ENCODE results near the gene PTPRN2. TPM values are rescaled to one million over a fixed set of nuclear protein-coding genes. Genes with fewer than 3 reads are reported as not detected.

Gene PTPRN2
- total RNA-seq, 5 donors from 2014 or later (not counting 1 experiment from before 2014, with no cell fraction given): 0.60 to 1.7 (median 0.82) TPM

DNA sequence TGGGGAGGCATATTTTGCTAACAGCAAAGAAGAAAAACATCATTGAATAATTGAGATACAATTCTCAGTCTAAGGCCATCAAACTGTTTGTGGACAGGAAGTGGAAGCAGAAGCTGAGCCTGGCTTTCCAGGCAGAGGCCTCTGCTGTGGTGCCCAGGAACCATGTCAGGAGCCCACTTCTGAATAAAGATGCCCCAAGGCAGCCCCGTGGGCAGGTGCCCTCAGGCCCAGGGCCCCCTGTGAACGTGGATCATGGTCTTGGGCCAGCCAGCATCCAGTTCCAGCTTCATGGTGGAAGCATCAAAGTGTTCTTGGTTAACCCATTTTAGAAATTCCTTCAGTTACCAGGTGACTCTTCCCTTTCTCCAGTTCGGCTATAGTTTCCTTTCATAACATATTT lies 346.8 kb downstream of the PTPRN2 start:
- ATAC-seq (replicated peaks in 1 of 4): no peak
- CTCF ChIA-PET: no interaction called here
- H3K36me3 Mint-ChIP-seq: no peaks in the 10 kb centered on the region
- 60% methylated on average over 2 of the region's 3 CpGs for WGBS (ENCODE audit: insufficient coverage)
- no peak overlapping the region for H3K4me3 Mint-ChIP-seq
- H3K9me3 ChIP-seq: peaks cover 2% of the 10 kb centered on the region
- H3K4me1 Mint-ChIP-seq: no peaks in the 10 kb centered on the region
- no peaks in the 10 kb centered on the region for H3K4me1 ChIP-seq (ENCODE audit: control insufficient read depth in 1 of 2, extremely low read depth in 1 of 2, insufficient read depth in 2 of 2, low read length in 2 of 2)
- POLR2A ChIA-PET: no interaction called here
- no peaks in the 10 kb centered on the region for H3K27me3 ChIP-seq (replicated peaks in 1 of 2; ENCODE audit: control insufficient read depth in 2 of 2, extremely low read depth in 1 of 2, insufficient read depth in 2 of 2, low read length in 1 of 2)
- no peak overlapping the region for H3K27ac ChIP-seq (ENCODE audit: low read length)
- no peak overlapping the region for H3K27ac Mint-ChIP-seq
- no peaks in the 10 kb centered on the region for H3K36me3 ChIP-seq (ENCODE audit: control insufficient read depth in 2 of 2, extremely low read depth in 1 of 2, insufficient read depth in 1 of 2, low read length in 1 of 2)
- DNase-seq: no peak
- no peak overlapping the region for H3K4me3 ChIP-seq (ENCODE audit: control insufficient read depth in 1 of 2, extremely low read depth in 1 of 2, low read length in 1 of 2)
- peaks cover 0 to 7% of the 10 kb centered on the region in 2 donors for H3K27me3 Mint-ChIP-seq
- peaks cover 0 to 3% (median 0%) of the 10 kb centered on the region in 3 donors for H3K9me3 Mint-ChIP-seq

DNA sequence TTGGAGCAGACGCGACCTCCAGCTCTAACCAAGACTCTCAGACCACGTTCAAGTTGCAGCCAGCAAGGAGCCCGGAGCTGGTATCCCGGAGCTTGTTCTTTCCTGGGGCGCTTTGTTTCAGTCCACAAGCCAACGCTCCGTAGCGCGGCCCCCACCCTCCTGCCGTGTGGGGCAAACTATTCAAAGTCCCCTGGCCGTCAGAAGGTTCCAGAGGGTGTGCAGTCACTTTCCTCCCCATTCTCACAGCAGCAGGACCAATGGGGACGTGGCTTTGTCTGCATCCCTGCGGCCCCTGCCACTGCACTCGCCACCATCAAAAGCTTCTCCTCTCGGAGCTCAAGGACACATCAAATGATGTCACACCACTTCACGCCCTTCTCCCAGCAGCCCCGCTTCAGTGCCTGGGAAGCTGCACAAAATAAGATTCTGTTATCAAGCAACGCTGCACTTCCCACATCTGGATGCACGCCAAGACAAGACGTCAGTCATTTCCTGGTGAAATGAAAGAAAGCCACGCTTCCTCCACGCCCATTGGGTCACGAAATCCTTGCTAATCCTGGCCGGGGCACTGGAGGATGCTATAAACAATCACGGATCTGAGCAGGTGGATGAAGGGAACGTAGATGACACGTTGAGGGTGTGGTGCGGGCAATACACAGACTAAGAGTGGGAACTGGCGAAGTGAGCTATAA lies 348.2 kb downstream of the PTPRN2 start:
- H3K36me3 Mint-ChIP-seq: no peaks in the 10 kb centered on the region
- Histone ChIP-seq H3K27ac (ENCODE audit: low read length) (no peak overlapping the region), H3K4me3 (ENCODE audit: control insufficient read depth in 1 of 2, extremely low read depth in 1 of 2, low read length in 1 of 2) (no peak overlapping the region), H3K4me1 (ENCODE audit: control insufficient read depth in 1 of 2, extremely low read depth in 1 of 2, insufficient read depth in 2 of 2, low read length in 2 of 2) (no peaks in the 10 kb centered on the region), H3K36me3 (ENCODE audit: control insufficient read depth in 2 of 2, extremely low read depth in 1 of 2, insufficient read depth in 1 of 2, low read length in 1 of 2) (no peaks in the 10 kb centered on the region), H3K9me3 (peaks cover 1% of the 10 kb centered on the region), H3K27me3 (replicated peaks in 1 of 2; ENCODE audit: control insufficient read depth in 2 of 2, extremely low read depth in 1 of 2, insufficient read depth in 2 of 2, low read length in 1 of 2) (no peaks in the 10 kb centered on the region)
- H3K27me3 Mint-ChIP-seq: peaks cover 0 to 7% of the 10 kb centered on the region in 2 donors
- 75% methylated on average over 24 of the region's 30 CpGs for WGBS (ENCODE audit: insufficient coverage)
- no peak for ATAC-seq (replicated peaks in 1 of 4)
- CTCF ChIA-PET: no interaction called here
- no peak overlapping the region for H3K27ac Mint-ChIP-seq
- peaks cover 0 to 9% (median 6%) of the 10 kb centered on the region in 3 donors for H3K9me3 Mint-ChIP-seq
- DNase-seq: no peak
- POLR2A ChIA-PET: no interaction called here
- H3K4me3 Mint-ChIP-seq: no peak overlapping the region
- no peaks in the 10 kb centered on the region for H3K4me1 Mint-ChIP-seq

DNA sequence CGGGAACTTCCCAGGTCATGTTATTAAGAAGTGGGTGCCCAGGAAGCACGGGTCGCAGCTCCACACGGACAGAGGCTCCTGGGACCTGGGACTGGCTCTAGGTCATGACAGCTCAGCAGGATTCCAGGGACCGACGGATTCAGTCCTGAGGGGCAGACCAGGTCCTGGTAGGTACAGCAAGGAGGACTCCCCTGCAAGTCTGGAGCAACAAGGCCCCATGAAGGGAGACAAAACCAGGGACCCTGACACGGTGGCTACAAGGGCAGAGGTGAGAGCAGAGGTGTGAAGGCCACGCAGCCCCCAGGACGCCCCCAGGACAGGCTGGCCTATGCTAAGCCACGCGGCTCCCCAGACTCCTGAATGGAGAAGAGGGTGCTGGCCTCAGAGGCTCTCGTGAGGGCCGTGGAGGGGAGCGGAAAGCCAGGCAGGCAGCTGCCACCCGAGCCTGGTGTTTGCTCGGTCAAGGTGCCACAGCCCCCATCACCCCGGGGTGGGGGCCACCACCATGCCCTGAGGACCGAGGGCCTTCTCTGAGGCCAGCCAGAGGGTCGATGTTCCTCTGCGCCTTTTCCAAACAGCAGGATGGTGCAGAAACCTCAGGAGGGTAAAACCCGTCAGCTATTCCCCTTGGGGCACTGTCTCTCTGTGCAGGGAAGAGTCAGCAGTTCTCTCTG lies 348.9 kb downstream of the PTPRN2 start:
- Histone ChIP-seq H3K36me3 (ENCODE audit: control insufficient read depth in 2 of 2, extremely low read depth in 1 of 2, insufficient read depth in 1 of 2, low read length in 1 of 2) (no peaks in the 10 kb centered on the region), H3K27me3 (replicated peaks in 1 of 2; ENCODE audit: control insufficient read depth in 2 of 2, extremely low read depth in 1 of 2, insufficient read depth in 2 of 2, low read length in 1 of 2) (no peaks in the 10 kb centered on the region), H3K27ac (ENCODE audit: low read length) (no peak overlapping the region), H3K4me3 (ENCODE audit: control insufficient read depth in 1 of 2, extremely low read depth in 1 of 2, low read length in 1 of 2) (no peak overlapping the region), H3K4me1 (ENCODE audit: control insufficient read depth in 1 of 2, extremely low read depth in 1 of 2, insufficient read depth in 2 of 2, low read length in 2 of 2) (no peaks in the 10 kb centered on the region), H3K9me3 (no peaks in the 10 kb centered on the region)
- no peaks in the 10 kb centered on the region for H3K4me1 Mint-ChIP-seq
- POLR2A ChIA-PET: no interaction called here
- DNase-seq (no peak), ATAC-seq (replicated peaks in 1 of 4) (no peak)
- peaks cover 3 to 13% (median 9%) of the 10 kb centered on the region in 3 donors for H3K9me3 Mint-ChIP-seq
- 86% methylated on average over 21 of the region's 21 CpGs for WGBS (ENCODE audit: insufficient coverage)
- peaks cover 0 to 7% of the 10 kb centered on the region in 2 donors for H3K27me3 Mint-ChIP-seq
- CTCF ChIA-PET: no interaction called here
- no peaks in the 10 kb centered on the region for H3K36me3 Mint-ChIP-seq
- H3K27ac Mint-ChIP-seq: no peak overlapping the region
- H3K4me3 Mint-ChIP-seq: no peak overlapping the region

DNA sequence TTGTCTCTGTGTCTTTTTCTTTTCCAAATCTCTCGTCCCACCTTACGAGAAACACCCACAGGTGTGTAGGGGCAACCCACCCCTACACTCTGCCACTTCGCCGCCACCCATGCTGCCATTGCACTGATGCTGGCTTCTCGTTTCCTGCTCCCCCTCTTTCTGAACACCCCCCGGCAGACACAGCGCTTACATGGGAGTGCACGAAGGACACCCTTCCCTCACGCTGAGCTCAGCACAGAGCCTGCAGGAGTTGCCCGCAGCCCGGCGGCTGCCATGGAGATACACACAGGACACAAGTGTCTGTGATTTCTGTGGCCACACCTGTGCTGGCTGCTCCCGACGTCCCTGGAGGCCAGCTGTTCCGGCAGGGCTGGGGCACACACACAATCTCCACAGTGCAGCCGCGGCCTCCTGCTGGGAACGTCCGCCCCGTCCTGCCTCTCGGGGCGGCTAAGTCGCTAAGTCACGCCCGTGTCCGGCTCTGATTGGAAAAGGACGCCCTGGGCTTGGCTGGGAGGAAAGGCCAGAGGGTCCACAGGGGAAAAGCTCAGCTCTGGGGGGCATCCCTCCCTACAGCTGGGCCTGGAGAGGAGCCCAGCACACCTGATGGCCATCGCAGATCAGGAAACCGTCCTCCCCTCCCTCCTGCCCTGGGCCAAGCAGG lies 349.8 kb downstream of the PTPRN2 start:
- no peaks in the 10 kb centered on the region for H3K9me3 ChIP-seq
- DNase-seq: no peak
- POLR2A ChIA-PET: no interaction called here
- H3K4me3 ChIP-seq (ENCODE audit: control insufficient read depth in 1 of 2, extremely low read depth in 1 of 2, low read length in 1 of 2): no peak overlapping the region
- no peak overlapping the region for H3K4me3 Mint-ChIP-seq
- H3K4me1 ChIP-seq (ENCODE audit: control insufficient read depth in 1 of 2, extremely low read depth in 1 of 2, insufficient read depth in 2 of 2, low read length in 2 of 2): no peaks in the 10 kb centered on the region
- WGBS (ENCODE audit: insufficient coverage): 88% methylated on average over 27 of the region's 29 CpGs
- no peaks in the 10 kb centered on the region for H3K36me3 ChIP-seq (ENCODE audit: control insufficient read depth in 2 of 2, extremely low read depth in 1 of 2, insufficient read depth in 1 of 2, low read length in 1 of 2)
- peaks cover 3 to 15% (median 6%) of the 10 kb centered on the region in 3 donors for H3K9me3 Mint-ChIP-seq
- H3K36me3 Mint-ChIP-seq: no peaks in the 10 kb centered on the region
- H3K27me3 Mint-ChIP-seq: peaks cover 0 to 7% of the 10 kb centered on the region in 2 donors
- no peaks in the 10 kb centered on the region for H3K4me1 Mint-ChIP-seq
- H3K27ac ChIP-seq (ENCODE audit: low read length): no peak overlapping the region
- ATAC-seq (replicated peaks in 1 of 4): no peak
- no peak overlapping the region for H3K27ac Mint-ChIP-seq
- CTCF ChIA-PET: no interaction called here
- no peaks in the 10 kb centered on the region for H3K27me3 ChIP-seq (replicated peaks in 1 of 2; ENCODE audit: control insufficient read depth in 2 of 2, extremely low read depth in 1 of 2, insufficient read depth in 2 of 2, low read length in 1 of 2)

DNA sequence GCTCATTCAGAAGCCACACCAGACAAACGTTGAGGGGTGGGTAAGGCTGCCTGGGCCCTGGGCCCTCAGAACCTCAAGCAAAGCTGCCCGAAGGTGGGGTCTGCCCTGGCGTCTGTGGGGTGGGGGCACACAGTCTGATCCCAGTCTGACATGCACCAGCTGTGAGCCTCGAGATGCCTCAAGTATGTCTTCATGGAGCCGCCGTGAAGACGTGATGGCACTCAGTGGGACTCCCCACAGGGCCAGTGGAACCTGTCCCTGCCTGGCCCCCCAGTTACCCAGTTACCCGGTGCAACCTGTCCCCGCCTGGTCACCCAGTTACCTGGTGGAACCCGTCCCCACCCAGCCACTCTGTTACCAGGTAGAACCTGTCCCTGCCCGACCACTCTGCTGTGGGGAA lies 351.2 kb downstream of the PTPRN2 start:
- Mint-ChIP-seq H3K27ac (no peak overlapping the region), H3K36me3 (no peaks in the 10 kb centered on the region), H3K27me3 (peaks cover 0 to 9% of the 10 kb centered on the region in 2 donors), H3K4me3 (no peak overlapping the region), H3K9me3 (peaks cover 5 to 21% (median 12%) of the 10 kb centered on the region in 3 donors), H3K4me1 (no peaks in the 10 kb centered on the region)
- WGBS (ENCODE audit: insufficient coverage): 85% methylated on average over 7 of the region's 11 CpGs
- Histone ChIP-seq H3K9me3 (no peaks in the 10 kb centered on the region), H3K4me3 (ENCODE audit: control insufficient read depth in 1 of 2, extremely low read depth in 1 of 2, low read length in 1 of 2) (no peak overlapping the region), H3K27ac (ENCODE audit: low read length) (no peak overlapping the region), H3K4me1 (ENCODE audit: control insufficient read depth in 1 of 2, extremely low read depth in 1 of 2, insufficient read depth in 2 of 2, low read length in 2 of 2) (no peaks in the 10 kb centered on the region), H3K36me3 (ENCODE audit: control insufficient read depth in 2 of 2, extremely low read depth in 1 of 2, insufficient read depth in 1 of 2, low read length in 1 of 2) (no peaks in the 10 kb centered on the region), H3K27me3 (replicated peaks in 1 of 2; ENCODE audit: control insufficient read depth in 2 of 2, extremely low read depth in 1 of 2, insufficient read depth in 2 of 2, low read length in 1 of 2) (no peaks in the 10 kb centered on the region)
- ChIA-PET POLR2A (no interaction called here), CTCF (no interaction called here)
- no peak for ATAC-seq (replicated peaks in 1 of 4)
- DNase-seq: no peak

DNA sequence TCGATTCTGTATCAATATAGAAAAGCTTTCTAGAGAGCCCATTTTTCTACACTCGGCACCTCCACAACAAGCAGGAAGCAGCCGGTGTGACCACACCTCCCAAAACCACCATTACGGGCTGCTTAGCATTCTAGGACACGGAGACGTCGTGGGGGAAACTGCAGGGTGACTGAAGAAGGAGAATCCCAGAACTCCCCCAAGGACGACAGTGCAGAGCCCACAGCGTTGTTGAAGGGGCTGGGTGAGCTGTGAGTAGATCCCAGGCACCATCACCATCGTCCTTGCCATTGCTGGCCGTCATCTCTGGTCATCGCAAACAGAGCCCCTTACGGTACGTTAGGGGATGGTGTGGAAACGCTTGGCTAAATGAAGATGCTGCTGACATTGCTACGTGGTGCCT lies 351.8 kb downstream of the PTPRN2 start:
- H3K27ac ChIP-seq (ENCODE audit: low read length): no peak overlapping the region
- 86% methylated on average over 3 of the region's 16 CpGs for WGBS (ENCODE audit: insufficient coverage)
- H3K9me3 ChIP-seq: no peaks in the 10 kb centered on the region
- ChIA-PET CTCF (no interaction called here), POLR2A (no interaction called here)
- DNase-seq: no peak
- Mint-ChIP-seq H3K36me3 (no peaks in the 10 kb centered on the region), H3K27ac (no peak overlapping the region), H3K9me3 (peaks cover 5 to 21% (median 13%) of the 10 kb centered on the region in 3 donors), H3K27me3 (peaks cover 0 to 9% of the 10 kb centered on the region in 2 donors), H3K4me1 (no peaks in the 10 kb centered on the region), H3K4me3 (no peak overlapping the region)
- peaks cover 0 to 2% of the 10 kb centered on the region in 2 experiments for H3K27me3 ChIP-seq (replicated peaks in 1 of 2; ENCODE audit: control insufficient read depth in 2 of 2, extremely low read depth in 1 of 2, insufficient read depth in 2 of 2, low read length in 1 of 2)
- H3K36me3 ChIP-seq (ENCODE audit: control insufficient read depth in 2 of 2, extremely low read depth in 1 of 2, insufficient read depth in 1 of 2, low read length in 1 of 2): no peaks in the 10 kb centered on the region
- no peaks in the 10 kb centered on the region for H3K4me1 ChIP-seq (ENCODE audit: control insufficient read depth in 1 of 2, extremely low read depth in 1 of 2, insufficient read depth in 2 of 2, low read length in 2 of 2)
- H3K4me3 ChIP-seq (ENCODE audit: control insufficient read depth in 1 of 2, extremely low read depth in 1 of 2, low read length in 1 of 2): no peak overlapping the region
- no peak for ATAC-seq (replicated peaks in 1 of 4)
